RPMI8226 (cell line): Measurements from ENCODE around the gene ZNF296.
A peak's percentile ranks its signal among the peaks of the same experiment; 100 is the strongest.

Source experiments
- DNase-seq: peaks from one replicate; pipeline ENCODE4 v3.0.0-alpha.2; 2015

Gene ZNF296

DNA sequence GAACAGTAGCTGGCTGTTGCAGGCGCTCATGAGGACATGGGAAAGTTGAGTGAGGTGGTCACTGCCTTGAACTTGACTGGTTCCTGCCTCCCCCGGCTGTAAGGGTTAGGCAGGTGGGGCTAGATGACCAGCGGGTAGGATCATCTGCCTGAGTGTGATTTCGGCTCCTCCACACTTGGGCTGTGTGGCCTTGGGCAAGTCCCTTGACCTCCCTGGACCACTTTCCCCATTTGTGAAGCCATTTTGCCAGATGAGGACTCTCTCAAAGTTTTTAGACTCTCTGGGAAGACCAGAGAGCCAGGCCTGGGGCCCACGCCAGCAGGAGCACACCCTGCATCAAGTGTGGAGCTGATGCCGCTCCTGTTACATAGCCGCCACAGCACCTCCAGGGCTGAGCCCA, 26.2 kb upstream of the ZNF296 start:
- DNase-seq, result no peak

DNA sequence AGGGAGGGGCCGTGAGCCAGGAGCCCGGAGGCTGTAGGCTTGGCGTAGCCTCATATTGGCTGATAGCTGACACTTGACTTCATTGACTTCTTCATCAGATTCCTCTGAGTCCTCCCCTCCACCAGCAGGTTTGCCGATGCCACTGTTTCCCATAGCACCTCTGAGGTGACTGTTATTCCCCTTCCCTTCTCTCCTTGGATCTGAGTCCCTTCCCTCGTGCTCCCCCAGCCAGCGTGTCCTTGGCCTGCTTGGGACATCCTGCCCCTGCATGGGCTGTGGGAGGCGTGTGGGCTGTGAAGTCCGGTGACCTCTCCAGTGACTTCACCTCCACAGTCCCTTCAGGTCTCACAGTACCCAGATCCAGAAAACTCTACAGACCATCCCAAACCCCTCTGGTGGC, 25.5 kb upstream of the ZNF296 start:
- no peak for DNase-seq

DNA sequence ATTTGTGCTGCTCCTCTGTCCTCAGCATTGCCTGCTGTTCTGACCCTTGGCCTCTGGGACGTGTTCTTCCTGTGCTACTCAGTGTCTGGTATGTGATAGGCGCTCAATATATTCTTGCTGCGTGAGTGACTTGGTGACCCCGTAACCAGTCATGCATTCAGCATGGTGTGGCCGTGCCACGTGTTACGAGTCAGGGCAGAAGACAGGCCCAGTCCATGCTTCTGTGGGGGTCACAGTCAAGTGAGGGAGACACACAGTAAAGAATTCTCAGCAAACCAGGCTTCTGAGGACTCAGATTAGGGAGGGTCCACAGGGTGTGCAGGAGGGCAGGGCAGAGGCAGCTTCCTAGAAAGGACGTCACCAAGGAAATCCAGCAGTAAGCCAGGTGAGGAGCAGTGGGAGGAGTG, 24.6 kb upstream of the ZNF296 start:
- no peak for DNase-seq

DNA sequence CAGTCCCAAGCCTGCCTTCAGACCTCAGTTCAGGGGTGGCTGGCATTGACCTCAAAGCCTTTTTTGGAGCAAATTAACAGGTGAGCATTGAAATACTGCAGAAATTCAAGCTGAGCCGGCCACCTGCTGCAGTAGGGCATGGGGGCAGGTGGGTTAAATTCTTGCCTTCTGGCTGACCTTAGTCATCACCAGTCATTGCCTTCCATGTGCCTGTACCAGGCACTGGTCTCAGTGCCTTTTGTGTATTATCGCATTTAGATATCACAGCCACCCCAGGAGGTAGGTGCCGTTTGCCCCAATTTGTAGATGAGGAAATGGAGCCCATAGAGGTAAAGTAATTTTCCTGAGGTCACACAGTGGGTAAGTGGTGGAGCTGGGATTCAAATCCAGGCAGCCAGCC, 23.9 kb upstream of the ZNF296 start:
- no peak for DNase-seq

DNA sequence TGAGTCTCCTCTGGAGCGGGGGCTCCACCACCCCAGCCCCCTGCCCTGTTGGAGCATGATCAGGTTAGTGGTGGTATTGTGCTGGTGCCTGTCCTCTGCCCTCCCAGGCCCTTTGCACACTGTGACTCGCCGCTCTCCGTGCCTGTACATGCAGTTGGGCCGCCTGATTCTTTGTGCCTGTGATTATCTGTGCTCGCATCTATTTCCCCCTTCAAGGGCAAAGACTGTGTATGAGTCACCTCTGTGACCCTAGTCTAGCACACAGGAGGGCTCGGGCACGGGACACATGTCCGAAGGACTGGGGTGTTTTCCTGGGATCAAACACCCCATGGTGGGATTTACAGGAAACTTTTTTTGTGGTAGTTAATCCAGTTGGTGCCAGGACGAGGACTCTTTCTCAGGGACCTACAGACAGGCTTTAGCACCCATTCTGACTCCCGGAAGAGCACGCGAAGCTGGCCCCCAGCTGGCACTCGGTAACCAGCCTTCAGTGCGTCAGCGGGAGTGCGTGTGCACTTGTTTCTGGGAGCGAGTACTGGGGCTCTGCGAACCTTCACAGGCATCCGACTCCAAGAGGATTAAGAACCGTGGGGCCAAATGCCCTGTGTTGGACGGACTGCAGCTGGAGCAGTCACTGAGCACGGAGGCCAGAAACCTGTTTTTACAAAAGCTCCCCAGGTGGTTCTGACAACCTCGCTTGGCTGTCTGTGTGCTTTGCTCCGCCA, 23.4 kb upstream of the ZNF296 start:
- DNase-seq, result no peak

DNA sequence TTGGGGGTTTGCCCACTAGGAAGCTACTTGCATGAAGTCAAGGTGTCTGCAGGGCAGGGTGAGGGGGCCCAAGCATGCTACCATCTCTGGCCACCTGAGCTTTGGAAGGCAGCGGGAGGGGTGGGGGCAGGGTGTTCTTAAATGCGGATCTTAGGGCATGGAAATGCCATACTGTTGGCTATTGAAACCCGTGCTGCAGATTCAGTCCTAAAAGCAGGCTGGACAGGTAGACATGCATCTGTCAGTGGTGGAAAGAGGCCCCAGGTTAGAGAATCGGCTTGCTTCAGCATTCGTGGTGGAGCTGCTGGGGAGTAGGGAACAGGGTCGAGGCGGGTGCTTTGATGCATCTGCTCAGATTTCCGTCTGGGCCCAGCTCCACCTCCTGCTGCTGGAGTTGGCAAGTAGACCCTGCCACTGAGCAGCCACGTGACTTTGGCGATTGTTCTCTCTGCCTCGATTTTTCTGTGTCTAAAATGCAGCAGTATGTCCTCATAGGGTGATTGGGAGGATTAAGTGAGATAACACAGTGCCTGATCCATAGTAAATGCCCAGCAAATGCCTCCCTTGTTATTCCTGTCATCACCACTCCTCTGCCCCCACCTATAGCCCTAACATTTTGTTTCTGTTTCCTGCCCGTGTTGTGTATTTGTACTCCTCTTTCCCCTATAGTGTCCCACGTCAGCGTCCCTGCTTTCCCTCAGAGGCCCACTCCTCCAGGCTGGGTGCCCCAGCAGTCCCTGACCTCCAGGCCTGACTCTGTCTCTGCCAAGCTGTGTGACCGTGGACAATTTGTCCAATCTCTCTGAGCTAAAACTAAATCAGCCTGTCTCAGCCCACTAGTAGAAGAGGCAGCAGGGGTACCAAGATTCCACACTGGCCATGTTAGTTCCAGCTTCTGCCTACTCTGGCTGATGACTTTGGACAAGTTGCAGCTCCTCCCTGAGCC, 22.5 kb upstream of the ZNF296 start:
- DNase-seq, result no peak

DNA sequence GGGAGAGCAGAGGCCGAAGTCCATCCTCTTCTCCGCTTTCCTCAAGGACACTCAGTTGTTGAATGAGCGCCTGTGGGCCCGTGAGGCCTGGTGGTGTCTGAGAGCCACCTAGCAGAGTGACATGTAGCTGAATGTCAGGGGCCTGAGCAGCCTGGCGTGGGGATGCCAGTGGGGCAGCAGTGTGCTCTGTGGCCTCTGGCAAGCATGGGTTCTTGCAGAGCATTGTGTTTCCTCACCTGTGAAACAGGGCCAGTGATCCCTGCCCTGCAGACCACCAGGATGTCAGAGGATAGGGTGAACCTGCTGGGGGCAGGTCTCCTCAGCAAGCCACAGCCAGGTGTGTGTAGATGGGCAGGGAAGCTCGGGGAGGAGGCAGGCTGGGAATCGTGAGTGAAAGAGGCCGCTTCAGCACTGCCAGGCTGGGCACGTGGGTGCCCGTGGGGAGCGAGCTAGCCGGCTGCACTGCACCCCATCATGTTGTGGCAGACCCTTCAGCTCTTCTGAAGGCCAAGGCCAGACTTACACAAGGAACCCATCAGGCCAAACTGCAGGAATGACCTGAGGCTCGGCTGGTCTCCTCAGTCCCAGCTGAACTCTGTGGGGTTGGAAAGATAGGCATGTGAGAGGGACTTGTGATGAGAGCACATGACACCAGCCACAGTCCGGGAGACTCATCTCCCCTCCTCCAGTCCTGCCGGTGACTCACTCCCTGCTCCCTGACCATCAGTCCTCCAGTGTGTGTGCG, 21.7 kb upstream of the ZNF296 start:
- DNase-seq, result no peak

DNA sequence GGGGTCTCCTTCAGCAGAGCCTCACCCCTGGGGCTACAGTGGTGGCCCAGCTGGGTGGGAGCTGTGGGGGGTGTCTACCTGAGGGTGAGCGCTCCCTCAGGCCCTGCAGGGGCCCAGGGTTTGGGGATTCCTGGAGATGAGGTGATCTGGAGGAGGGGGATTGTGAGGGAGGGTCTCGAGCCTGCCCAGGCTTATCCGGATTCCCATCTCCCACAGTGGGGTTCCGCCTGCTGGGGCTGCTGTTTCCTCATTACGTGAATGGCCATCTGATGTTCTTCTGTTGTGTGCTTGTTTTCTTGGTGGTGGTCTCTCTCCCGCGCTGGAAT, 21.1 kb upstream of the ZNF296 start:
- no peak for DNase-seq

DNA sequence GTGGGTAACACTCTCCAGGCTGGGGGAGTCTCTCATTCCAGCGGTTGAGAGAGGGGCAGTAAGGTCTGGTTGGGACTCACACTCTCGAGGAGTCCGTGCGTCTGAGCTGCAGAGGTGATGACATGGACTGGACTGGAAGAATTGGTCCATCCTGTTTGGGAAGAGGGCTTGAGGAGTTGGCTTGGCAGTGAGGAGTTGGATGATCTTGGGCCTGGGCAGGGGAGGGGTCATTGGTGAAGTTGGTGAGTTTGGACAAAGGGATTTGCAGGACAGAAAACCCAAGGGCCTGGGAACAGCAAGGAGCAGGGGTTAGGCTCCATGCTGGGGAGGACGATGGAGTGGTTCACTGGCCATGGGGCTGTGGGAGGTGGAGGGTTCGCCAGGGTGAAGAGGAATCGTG, 20.4 kb upstream of the ZNF296 start:
- no peak for DNase-seq

DNA sequence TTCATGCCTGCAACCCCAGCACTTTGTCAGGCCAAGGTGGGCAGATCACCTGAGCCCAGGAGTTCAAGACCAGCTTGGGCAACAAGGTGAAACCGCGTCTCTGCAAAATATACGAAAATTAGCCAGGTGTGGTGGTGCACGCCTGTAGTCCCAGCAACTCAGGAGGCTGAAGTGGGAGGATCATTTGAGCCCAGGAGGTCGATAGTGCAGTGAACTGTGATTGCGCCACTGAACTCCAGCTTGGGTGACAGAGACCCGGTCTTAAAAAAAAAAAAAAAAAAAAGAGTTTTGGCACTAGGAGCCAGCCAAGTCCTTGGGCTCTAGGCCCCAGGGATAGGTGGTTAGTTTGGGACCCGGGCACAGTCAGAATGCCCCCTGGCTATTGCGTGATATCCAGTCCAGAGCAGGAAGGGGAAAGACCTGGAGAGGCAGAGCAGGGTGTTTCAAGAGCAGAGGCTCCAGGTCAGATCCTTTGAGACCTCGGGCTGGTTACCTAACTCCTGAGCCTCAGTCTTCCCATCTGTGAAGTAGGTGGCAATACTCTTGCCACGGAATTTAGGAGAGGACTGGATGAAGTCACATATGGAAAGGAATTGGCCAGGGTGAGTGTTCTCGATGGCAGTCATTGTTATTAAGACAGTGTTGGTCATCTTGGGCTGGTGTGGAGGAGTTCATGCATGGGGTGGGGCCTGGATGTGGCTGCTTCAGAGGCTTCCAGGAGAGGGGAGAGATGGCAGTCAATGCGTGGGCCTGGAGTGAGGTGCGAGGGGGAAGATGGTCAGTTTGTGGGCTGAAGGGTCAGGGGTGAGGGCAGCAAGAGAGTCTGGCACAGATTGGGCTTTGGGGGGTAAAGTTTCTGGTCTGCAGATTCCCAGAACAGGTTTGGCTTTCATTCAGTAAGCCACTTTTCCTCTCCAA, 19.5 kb upstream of the ZNF296 start:
- no peak for DNase-seq

DNA sequence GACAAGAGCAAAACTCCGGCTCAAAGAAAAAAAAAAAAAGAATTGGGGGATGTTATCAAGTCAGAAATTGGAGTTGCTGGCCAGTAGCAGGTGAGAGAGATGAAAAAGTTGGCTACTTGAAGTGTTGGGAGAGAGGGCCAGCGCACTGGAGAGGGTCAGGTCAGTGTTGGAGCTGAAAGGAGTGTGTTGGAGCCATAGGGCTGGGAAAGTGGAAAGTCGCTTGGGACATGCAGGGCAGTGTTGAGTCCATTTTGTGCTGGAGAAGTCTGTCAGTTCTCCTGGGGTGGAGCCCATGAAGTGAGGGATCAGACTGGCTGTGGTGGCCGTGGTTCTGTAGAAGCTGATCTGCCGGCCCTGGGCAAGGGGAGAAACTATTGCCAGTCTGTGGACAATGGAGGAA, 18.4 kb upstream of the ZNF296 start:
- DNase-seq, result no peak

DNA sequence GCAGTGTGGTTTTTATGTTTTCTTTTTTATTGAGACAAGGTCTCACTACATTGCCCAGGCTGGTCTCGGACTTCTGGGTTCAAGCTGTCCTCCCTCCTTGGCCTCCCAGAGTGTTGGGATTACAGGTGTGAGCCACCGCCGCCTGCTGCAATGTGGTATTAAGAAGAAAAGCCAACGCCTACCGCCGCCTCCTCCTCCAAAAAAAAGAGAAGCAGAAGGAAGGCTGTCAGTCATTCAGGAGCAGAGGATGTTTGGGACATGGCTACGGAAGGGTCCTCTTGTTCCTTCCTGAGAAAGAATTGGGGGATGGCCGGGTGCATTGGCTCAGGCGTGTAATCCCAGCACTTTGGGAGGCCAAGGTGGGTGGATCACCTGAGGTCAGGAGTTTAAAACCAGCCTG, 17.9 kb upstream of the ZNF296 start:
- DNase-seq, result no peak

DNA sequence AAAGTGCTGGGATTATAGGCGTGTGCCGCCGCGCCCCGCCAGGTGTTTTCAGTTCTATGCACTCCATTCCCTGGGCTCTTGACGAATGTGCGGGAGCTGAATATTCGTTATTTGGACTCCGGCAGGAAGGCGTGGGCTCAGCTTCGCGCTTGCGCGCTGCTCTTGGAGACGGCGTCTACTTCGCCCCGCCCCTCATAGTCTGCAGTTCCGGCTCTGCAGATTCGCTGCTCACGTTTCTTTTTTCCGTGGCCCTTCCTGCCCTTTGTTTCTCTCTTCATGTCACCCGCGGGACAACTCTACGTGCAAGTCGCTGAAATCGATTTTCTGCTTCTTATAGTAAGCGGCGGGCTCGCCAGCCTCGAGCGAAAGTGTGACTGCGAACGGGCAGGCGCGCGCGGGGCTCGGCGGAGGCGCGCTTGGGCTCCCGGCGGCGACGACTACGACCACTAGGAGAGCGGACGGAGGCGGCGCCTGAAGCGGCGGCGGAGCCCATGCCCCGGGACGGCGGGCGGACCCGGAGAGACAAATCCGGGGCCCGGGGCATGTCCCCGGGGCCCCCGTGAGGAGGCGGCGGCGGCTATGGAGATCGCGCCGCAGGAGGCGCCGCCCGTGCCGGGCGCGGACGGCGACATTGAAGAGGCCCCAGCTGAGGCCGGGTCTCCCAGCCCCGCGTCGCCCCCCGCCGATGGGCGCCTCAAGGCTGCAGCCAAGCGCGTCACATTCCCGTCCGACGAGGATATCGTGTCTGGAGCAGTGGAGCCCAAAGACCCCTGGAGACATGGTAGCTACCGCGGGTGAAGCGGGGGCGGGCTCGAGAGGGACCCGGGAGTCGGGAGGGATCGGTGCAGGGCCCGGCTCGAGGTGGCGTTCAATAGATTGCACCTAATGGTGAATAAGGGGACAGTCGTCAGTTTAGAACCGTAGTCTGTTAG, 16.7 kb upstream of the ZNF296 start, which contains the start of gene PPP1R37:
PPP1R37 (plus strand) TSS at position 433 of the 932 bp plus-strand sequence; CDS start at position 580, 147 bp downstream.
- peak; percentile 95 for DNase-seq

DNA sequence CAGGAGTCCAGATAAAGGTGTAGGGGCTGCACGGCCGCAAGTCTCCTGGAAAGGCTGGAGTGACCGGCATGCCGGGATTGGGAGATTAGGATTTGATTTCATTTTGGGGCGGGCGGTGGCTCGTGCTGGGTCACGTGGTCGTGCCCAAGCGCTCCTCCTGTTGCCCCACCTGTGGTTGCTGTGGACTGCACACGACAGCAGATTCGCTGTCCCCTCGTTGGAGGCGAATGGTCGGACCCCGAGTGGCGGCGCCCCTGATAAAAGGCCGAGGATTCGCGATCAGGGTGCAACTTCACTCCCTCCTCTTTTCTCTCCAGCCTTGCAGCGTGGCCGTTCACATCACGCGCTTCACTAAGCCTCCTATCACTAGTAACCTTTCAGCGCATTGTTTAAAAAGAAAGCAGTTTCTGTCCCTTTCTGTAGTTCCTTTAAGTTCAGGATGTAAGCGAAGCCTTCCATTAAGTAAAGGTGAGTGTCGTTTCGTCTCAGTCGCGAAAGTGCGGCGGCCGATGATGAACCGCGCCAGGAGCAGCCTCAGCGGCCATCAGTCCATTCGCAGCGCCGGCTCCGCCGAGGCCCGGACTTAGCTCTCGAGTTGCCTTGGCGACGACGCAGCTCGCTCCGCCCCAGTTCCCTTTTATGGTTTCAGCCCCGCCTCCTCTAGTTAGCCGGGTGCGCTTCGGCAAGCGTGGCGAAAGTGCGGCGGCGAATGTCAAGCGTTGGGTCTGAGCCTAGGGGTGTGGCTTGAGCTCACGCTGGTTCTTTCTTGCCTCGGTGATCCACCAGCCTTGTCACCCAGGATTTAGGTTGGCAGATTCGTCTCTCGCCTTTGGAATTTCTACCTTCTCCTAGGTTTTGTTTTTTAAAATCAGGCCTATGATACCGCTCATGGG, 15.0 kb upstream of the ZNF296 start:
- DNase-seq, result peak; percentile 97

DNA sequence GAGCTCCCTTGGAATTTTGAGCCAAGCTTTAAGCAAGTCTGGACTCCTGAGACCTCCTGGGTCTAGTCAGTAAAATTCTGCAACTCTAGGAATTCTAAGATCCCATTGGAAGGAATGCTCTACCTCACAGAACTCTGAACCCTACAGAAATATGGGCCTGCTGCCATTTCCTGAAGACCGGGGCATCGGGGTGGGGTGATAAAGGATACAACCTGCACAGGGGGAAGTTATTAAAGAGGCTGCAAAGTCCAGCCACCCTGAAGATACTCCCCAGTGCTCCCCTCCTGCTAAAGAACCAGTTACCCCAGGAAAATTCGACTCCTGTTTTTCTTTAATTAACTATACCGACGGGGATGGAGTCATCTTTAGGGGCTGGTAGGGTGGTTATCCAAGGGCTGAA, 14.3 kb upstream of the ZNF296 start:
- no peak for DNase-seq

DNA sequence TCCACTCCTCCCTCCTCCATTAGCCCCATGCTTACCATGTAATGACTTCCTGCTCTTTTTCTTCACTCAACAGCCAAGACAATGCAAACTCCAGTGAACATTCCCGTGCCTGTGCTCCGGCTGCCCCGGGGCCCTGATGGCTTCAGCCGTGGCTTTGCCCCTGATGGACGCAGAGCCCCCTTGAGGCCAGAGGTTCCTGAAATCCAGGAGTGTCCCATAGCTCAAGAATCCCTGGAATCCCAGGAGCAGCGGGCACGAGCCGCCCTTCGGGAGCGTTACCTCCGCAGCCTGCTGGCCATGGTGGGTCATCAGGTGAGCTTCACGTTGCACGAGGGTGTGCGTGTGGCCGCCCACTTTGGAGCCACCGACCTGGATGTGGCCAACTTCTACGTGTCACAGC, 13.8 kb upstream of the ZNF296 start:
- DNase-seq, result no peak

DNA sequence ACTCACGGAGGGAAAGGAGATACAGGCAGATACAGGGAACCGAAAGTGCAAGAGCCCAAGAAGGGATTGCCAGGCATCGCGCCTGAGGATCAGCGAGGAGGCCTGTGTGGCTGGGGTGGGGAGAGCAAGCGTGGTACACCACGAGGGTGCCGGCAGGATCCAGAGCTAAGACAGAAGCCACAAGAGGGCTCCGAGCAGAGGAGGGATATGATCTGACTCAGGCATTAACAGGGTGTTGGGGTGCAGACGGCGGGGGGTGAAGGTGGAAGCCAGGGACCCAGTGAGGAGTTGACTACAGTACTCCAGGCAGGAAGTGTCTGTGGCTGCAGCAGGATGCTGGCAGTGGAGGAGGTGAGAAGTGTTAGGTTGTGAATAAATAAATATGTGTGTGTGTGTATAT, 11.3 kb upstream of the ZNF296 start:
- no peak for DNase-seq

DNA sequence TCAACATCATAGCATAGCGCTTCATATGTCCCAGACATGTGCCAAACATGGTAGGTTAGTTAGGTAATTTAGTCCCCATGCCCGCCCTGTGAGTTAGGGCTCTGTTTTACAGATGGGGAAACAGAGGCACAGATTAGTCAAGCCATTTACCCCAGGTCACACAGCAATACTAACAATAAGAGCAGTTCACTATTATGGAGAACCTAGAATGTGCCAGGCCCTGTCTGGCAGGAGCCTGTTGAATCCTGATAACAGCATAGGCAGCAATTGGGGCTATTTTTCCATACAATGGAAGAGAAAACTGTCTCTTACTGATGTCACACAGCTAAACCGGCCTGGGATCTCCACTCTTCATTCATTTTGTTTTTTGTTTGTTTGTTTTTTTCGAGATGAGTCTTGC, 10.2 kb upstream of the ZNF296 start:
- no peak for DNase-seq

DNA sequence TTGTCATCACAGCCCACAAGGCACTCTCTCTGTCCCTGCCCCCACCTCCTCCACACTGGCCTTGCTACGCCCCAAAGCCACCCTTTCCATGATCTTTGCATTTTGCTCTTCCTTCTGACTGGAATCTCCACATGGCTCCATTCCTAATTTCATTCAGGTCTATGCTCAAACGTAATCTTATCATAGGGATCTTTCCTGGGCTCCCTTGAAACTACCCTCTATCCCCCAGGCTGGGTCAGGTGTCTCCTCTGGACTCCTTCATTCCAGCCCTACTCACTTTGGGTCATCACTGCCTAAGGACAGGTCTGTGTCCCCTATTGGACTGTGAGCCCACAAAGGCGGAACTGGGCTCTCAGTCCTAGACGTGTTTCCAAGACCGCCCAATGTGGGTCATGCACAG, 5.9 kb upstream of the ZNF296 start:
- DNase-seq, result no peak

DNA sequence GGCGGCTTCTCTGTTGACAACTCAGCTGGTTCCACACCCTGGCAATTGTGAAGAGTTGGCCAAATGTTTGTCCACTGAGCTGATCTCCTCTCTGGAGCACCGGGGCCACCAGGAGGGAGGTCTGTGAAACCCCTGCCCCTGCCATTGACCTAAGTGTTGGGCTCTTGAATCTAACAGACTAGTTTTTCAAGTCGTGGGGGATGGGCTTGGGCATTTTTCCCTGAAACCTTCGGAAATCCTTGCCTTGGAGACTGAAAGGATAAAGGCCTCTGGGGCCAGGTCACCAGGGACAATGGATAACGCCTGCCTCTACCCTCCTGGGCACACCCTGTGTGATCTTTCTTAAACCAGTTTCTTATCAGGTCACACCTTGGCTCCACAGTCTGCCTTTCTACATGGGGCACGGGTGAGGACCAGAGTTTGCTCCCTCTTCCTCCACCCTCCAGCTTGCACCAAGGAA, 3.7 kb upstream of the ZNF296 start:
- no peak for DNase-seq
